Ectodermal cell (in vitro differentiated cells): Measurements from ENCODE around the gene DCLK1.

Source experiments
- H3K27ac ChIP-seq: 2 replicates; pipeline ENCODE4 v1.7.0; 2013; ENCODE audit warnings: mild to moderate bottlenecking, low read depth, low read length; ENCODE audit not compliant: insufficient read depth, poor library complexity, severe bottlenecking
- H3K27me3 ChIP-seq: 2 replicates; pipeline ENCODE4 v1.7.0; 2013; ENCODE audit warnings: mild to moderate bottlenecking, low read length; ENCODE audit not compliant: insufficient read depth, control insufficient read depth, poor library complexity, severe bottlenecking
- H3K36me3 ChIP-seq: one replicate; pipeline ENCODE4 v1.7.0; 2013; ENCODE audit warnings: low read length; ENCODE audit not compliant: control insufficient read depth, insufficient read depth
- H3K4me1 ChIP-seq: one replicate; pipeline ENCODE4 v1.7.0; 2013; ENCODE audit warnings: low read length; ENCODE audit not compliant: control insufficient read depth, insufficient read depth
- H3K4me3 ChIP-seq: 2 replicates; pipeline ENCODE4 v1.7.0; 2013; ENCODE audit warnings: low read depth, low read length, control low read depth; ENCODE audit not compliant: insufficient read depth
- H3K9me3 ChIP-seq: 2 replicates; pipeline ENCODE4 v1.7.0; 2013; ENCODE audit warnings: mild to moderate bottlenecking, low read length, moderate library complexity; ENCODE audit not compliant: control insufficient read depth
- WGBS, 2 experiments: methylation state at CpG; one replicate each; pipeline ENCODE4 v1.1.7; 2013; ENCODE audit warnings: missing lambda C conversion rate in 2 of 2; 5-methylcytosine and 5-hydroxymethylcytosine counted together

Gene DCLK1

DNA sequence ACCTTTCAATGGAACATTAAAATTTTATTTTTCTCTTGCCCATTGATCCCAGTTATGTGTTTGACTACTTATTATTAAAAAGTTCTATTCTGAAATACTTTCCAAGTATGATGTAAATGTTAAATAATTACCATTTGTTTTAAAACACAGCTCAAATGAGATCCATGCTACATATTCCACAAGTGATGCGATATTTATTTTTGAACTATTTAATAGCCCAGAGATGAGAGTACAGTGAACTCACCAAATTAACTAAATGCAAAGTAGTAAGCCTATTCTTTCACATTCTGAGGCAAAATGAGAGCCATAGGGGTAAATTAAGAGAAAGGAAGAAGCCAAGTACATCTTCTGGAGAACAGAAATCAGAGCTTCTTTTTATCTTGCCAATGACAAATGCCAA is 1.2 kb upstream of the DCLK1 start:
- Histone ChIP-seq H3K36me3 (no peaks in the 10 kb centered on the region), H3K27ac (no peak overlapping the region), H3K4me1 (no peaks in the 10 kb centered on the region), H3K4me3 (no peak overlapping the region), H3K27me3 (peaks cover 48% of the 10 kb centered on the region), H3K9me3 (no peaks in the 10 kb centered on the region)
- 85% methylated on average over 1 of the region's 1 CpG; no CpG with 5 or more reads in 1 of the 2 experiments for WGBS, 2 experiments

DNA sequence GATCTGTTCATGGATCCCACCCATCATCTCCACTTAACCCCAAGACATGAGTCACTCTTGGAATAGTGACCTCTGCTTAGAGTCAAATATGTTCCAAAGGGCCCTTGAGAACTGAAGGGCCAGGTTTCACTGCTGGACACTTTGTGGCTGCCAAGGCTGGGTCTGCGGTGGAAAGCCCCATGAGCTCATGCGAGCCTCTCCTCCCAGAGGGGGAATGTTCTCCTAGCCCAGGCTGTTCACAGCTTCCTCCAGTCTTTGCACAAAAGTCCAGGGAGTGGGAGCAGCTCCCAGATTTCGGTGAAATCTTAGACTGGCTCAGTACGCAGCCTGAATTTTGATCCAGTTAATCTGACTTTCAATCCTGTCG is 732 bp upstream of the DCLK1 start:
- Histone ChIP-seq H3K4me1 (no peaks in the 10 kb centered on the region), H3K27ac (no peak overlapping the region), H3K36me3 (no peaks in the 10 kb centered on the region), H3K4me3 (no peak overlapping the region), H3K27me3 (peaks cover 48% of the 10 kb centered on the region), H3K9me3 (no peaks in the 10 kb centered on the region)
- 90% methylated on average over 5 of the region's 5 CpGs for WGBS, 2 experiments

- peaks cover 48% of the 10 kb centered on the region for H3K27me3 ChIP-seq
- 0% methylated on average over 61 of the region's 61 CpGs for WGBS, 2 experiments
Observed at GRCh38 chr13:36130552-36131221, 495 bp downstream of the DCLK1 start.

DNA sequence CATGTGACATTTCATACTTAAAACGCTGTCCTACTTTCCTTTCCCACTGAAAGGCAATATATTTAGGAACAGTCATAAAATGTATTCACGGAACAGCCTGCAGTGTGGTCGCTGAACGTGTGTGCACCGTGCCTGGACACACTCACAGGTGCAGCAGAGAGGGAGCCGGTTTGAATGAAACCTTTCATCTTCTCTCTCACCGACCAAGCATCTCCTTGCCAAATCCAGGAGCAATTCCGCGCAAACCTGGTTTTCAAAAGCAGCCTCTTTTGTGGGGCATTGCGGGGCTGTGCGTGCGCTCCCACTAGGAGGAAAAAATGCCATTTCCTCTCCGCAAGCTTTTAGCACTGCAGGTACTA is 1.0 kb downstream of the DCLK1 start:
- peaks cover 48% of the 10 kb centered on the region for H3K27me3 ChIP-seq
- peak overlapping the region; percentile 50 for H3K4me3 ChIP-seq
- H3K9me3 ChIP-seq = no peaks in the 10 kb centered on the region
- 15 to 21% methylated on average over 13 of the region's 13 CpGs for WGBS, 2 experiments
- no peaks in the 10 kb centered on the region for H3K36me3 ChIP-seq
- H3K27ac ChIP-seq = no peak overlapping the region
- no peaks in the 10 kb centered on the region for H3K4me1 ChIP-seq

More at GRCh38 chr13:36130552-36131221, 495 bp downstream of the DCLK1 start:
- H3K4me1 ChIP-seq = no peaks in the 10 kb centered on the region
- H3K9me3 ChIP-seq = no peaks in the 10 kb centered on the region
- no peak overlapping the region for H3K27ac ChIP-seq
- no peaks in the 10 kb centered on the region for H3K36me3 ChIP-seq
- peak overlapping the region; percentile 50 for H3K4me3 ChIP-seq

DNA sequence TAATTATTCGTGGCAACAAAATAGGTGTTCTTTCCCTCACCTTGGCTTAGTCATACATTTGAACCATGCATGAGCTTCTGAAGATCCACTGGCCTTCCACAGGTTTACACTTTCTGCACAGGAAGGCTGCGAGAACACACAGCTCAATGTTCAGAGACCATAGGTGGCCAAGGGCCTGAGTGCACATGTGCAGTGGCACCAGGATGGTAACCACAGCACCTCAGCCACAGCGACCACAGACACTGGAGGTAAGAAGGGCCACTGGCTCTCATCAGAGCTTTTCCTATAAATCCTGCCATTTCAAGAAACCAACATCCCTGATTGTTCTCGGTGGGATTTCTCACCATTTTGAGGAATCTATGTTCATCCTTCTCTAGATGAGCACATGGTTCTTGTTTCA is 1.6 kb downstream of the DCLK1 start:
- Histone ChIP-seq H3K36me3 (no peaks in the 10 kb centered on the region), H3K4me3 (no peak overlapping the region), H3K27me3 (peaks cover 48% of the 10 kb centered on the region), H3K27ac (no peak overlapping the region), H3K4me1 (no peaks in the 10 kb centered on the region), H3K9me3 (no peaks in the 10 kb centered on the region)
- 92 to 95% methylated on average over 4 of the region's 4 CpGs for WGBS, 2 experiments

GRCh38 chr13:36126491-36126890 is 4.7 kb downstream of the DCLK1 start:
- Histone ChIP-seq H3K36me3 (no peaks in the 10 kb centered on the region), H3K4me1 (no peaks in the 10 kb centered on the region), H3K27me3 (peaks cover 33% of the 10 kb centered on the region), H3K4me3 (no peak overlapping the region), H3K9me3 (no peaks in the 10 kb centered on the region), H3K27ac (no peak overlapping the region)
- 91 to 96% methylated on average over 3 of the region's 3 CpGs for WGBS, 2 experiments

- no peak overlapping the region for H3K27ac ChIP-seq
- 95% methylated on average over 27 of the region's 28 CpGs for WGBS, 2 experiments
- H3K36me3 ChIP-seq = no peaks in the 10 kb centered on the region
Observed at GRCh38 chr13:36125841-36126240, 5.3 kb downstream of the DCLK1 start.

DNA sequence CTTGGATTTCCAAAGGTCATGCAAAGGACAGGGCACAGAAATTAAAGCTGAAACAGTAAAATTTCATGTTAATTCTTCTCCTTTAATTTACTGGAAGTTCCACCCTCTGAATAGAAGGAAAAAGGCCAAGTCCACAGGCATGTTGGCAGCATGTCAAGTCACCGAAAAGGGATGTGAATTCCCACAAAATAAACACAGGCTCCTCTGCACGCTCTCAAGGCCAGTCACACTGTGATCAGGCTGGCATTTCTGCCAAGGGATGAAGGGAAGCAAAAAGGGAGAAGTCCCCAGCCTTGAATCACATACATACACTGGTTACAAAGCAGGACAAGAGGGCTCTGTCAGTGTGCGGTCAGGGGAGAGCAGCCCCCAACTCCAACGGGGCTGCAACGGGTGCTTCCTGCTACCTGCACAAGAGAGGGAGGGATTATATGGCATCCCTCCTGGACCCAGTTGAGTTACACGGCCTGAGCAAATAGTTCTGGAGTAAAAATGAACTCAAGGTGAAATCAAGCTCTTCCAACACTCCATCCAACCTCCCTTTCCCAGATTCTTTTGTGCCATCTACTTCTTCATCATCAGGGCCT is 6.9 kb downstream of the DCLK1 start:
- Histone ChIP-seq H3K27ac (no peak overlapping the region), H3K36me3 (no peaks in the 10 kb centered on the region), H3K4me3 (no peak overlapping the region), H3K9me3 (no peaks in the 10 kb centered on the region), H3K4me1 (no peaks in the 10 kb centered on the region), H3K27me3 (peaks cover 14% of the 10 kb centered on the region)
- WGBS, 2 experiments = 76 to 88% methylated on average over 6 of the region's 6 CpGs

More at GRCh38 chr13:36125841-36126240, 5.3 kb downstream of the DCLK1 start:
- no peaks in the 10 kb centered on the region for H3K4me1 ChIP-seq
- H3K9me3 ChIP-seq = no peaks in the 10 kb centered on the region
- no peak overlapping the region for H3K4me3 ChIP-seq
- H3K27me3 ChIP-seq = peaks cover 29% of the 10 kb centered on the region

- WGBS, 2 experiments = 92 to 95% methylated on average over 1 of the region's 1 CpG
Observed at GRCh38 chr13:36115306-36115705, 15.9 kb downstream of the DCLK1 start.

DNA sequence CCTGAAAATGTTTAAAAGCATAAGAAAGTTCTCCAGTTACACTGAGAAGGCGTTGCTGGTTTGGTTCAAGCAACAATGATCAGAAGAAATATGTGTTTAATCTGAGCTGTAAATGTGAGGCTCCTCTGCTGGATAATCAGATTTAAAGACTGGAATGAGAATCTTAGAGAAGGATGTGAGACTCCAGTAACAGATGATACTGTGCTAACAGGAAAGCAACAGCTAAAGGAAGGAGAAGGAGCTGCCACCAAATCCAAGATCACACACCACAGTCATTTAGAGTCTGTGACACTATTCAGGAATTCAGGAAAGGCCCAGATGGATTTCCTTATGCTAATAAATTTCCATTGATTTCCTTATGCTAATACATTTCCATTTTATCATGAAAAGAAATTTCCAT is 16.9 kb downstream of the DCLK1 start:
- H3K27me3 ChIP-seq = no peaks in the 10 kb centered on the region
- H3K27ac ChIP-seq = no peak overlapping the region
- H3K36me3 ChIP-seq = no peaks in the 10 kb centered on the region
- no peak overlapping the region for H3K4me3 ChIP-seq
- WGBS, 2 experiments = 88 to 91% methylated on average over 1 of the region's 1 CpG
- H3K9me3 ChIP-seq = no peaks in the 10 kb centered on the region
- no peaks in the 10 kb centered on the region for H3K4me1 ChIP-seq

More at GRCh38 chr13:36115306-36115705, 15.9 kb downstream of the DCLK1 start:
- no peaks in the 10 kb centered on the region for H3K27me3 ChIP-seq
- no peaks in the 10 kb centered on the region for H3K4me1 ChIP-seq
- H3K36me3 ChIP-seq = no peaks in the 10 kb centered on the region
- H3K4me3 ChIP-seq = no peak overlapping the region
- no peak overlapping the region for H3K27ac ChIP-seq
- H3K9me3 ChIP-seq = no peaks in the 10 kb centered on the region
